Karpas-422 (cell line): Measurements from ENCODE around the gene FAM169A. TPM values are rescaled to one million over a fixed set of nuclear protein-coding genes. Genes with fewer than 3 reads are reported as not detected.
"Not testable (repeated sequence)": the region's sequence is repeated elsewhere in the genome, so short reads cannot be mapped to it uniquely, and the experiment has no call there.

Source experiments
- DNase-seq: peaks from one replicate; pipeline ENCODE4 v3.0.0-alpha.2; 2015
- H2AFZ ChIP-seq: fragments of 200-600 bp; sonication (generic); 2 replicates; pipeline ENCODE4 v1.6.1; 2014; ENCODE audit warnings: antibody characterized with exemption, low read length, mixed read lengths
- H3K27ac ChIP-seq: fragments of 200-600 bp; sonication (generic); 2 replicates; pipeline ENCODE4 v1.5.1; 2014; ENCODE audit warnings: mild to moderate bottlenecking, low read length, moderate library complexity
- H3K27me3 ChIP-seq: fragments of 200-600 bp; sonication (generic); 2 replicates; pipeline ENCODE4 v1.6.1; 2014; ENCODE audit warnings: low read length, mixed read lengths
- H3K36me3 ChIP-seq: fragments of 200-600 bp; sonication (generic); 2 replicates; pipeline ENCODE4 v1.6.1; 2014; ENCODE audit warnings: low read length, mixed read lengths; ENCODE audit not compliant: insufficient read depth
- H3K4me1 ChIP-seq: fragments of 200-600 bp; sonication (generic); 2 replicates; pipeline ENCODE4 v1.6.1; 2014; ENCODE audit warnings: mild to moderate bottlenecking, low read length, mixed read lengths
- H3K4me2 ChIP-seq: fragments of 200-600 bp; sonication (generic); 2 replicates; pipeline ENCODE4 v1.6.1; 2014; ENCODE audit warnings: low read length, low read depth, mild to moderate bottlenecking; ENCODE audit not compliant: poor library complexity, severe bottlenecking
- H3K4me3 ChIP-seq: fragments of 200-600 bp; sonication (generic); 2 replicates; pipeline ENCODE4 v1.5.1; 2014; ENCODE audit warnings: mild to moderate bottlenecking, antibody characterized with exemption, low read length, mixed read lengths
- H3K79me2 ChIP-seq: fragments of 200-600 bp; sonication (generic); 2 replicates; pipeline ENCODE4 v1.6.1; 2014; ENCODE audit warnings: mild to moderate bottlenecking, low read length, mixed read lengths
- H3K9ac ChIP-seq: fragments of 200-600 bp; sonication (generic); 2 replicates; pipeline ENCODE4 v1.6.0; 2014; ENCODE audit warnings: low read length
- H3K9me2 ChIP-seq: fragments of 200-600 bp; sonication (generic), shearing (Covaris generic); replicated peaks from 2 replicates; pipeline ENCODE4 v1.6.0; 2014; ENCODE audit warnings: mild to moderate bottlenecking, low read length, moderate library complexity; ENCODE audit not compliant: insufficient read depth
- H3K9me3 ChIP-seq: fragments of 300-700, 200-600 bp; sonication (generic); 2 replicates; pipeline ENCODE4 v1.6.1; 2014; ENCODE audit warnings: low read length, mixed read lengths
- H4K20me1 ChIP-seq: fragments of 200-600 bp; sonication (generic); 2 replicates; pipeline ENCODE4 v1.6.1; 2014; ENCODE audit warnings: mild to moderate bottlenecking, antibody characterized with exemption, low read length, low read depth; ENCODE audit not compliant: insufficient read depth
- total RNA-seq: library from RNA; depleted of rRNA; stranded (reverse); fragments of >200 nt; shearing (Covaris generic); gene quantifications from 2 replicates; pipeline ENCODE4 v1.2.3, GENCODE V29; 2014; ENCODE audit warnings: low replicate concordance

The FAM169A gene
- total RNA-seq, 1 experiment from 2014 or later = not detected

GRCh38 chr5:74895906-74896305, 29.7 kb upstream of the FAM169A start:
- H4K20me1 ChIP-seq = no peaks in the 10 kb centered on the region
- no peaks in the 10 kb centered on the region for H3K4me1 ChIP-seq
- no peak overlapping the region for H2AFZ ChIP-seq
- H3K9ac ChIP-seq = no peak overlapping the region
- H3K36me3 ChIP-seq = no peaks in the 10 kb centered on the region
- no peak overlapping the region for H3K27ac ChIP-seq
- no peak overlapping the region for H3K4me2 ChIP-seq
- no peak for DNase-seq
- H3K79me2 ChIP-seq = no peaks in the 10 kb centered on the region
- no peaks in the 10 kb centered on the region for H3K9me2 ChIP-seq
- no peaks in the 10 kb centered on the region for H3K9me3 ChIP-seq
- H3K4me3 ChIP-seq = no peak overlapping the region
- H3K27me3 ChIP-seq = no peaks in the 10 kb centered on the region

GRCh38 chr5:74894351-74894750, 28.2 kb upstream of the FAM169A start:
- H3K27me3 ChIP-seq = no peaks in the 10 kb centered on the region
- H3K36me3 ChIP-seq = no peaks in the 10 kb centered on the region
- no peak overlapping the region for H3K27ac ChIP-seq
- H3K9ac ChIP-seq = no peak overlapping the region
- DNase-seq = no peak
- no peaks in the 10 kb centered on the region for H3K4me1 ChIP-seq
- no peaks in the 10 kb centered on the region for H3K9me2 ChIP-seq
- H2AFZ ChIP-seq = no peak overlapping the region
- H4K20me1 ChIP-seq = no peaks in the 10 kb centered on the region
- H3K9me3 ChIP-seq = no peaks in the 10 kb centered on the region
- H3K79me2 ChIP-seq = no peaks in the 10 kb centered on the region
- H3K4me2 ChIP-seq = no peak overlapping the region
- H3K4me3 ChIP-seq = no peak overlapping the region

GRCh38 chr5:74892921-74893320, 26.7 kb upstream of the FAM169A start:
- Histone ChIP-seq H3K36me3 (no peaks in the 10 kb centered on the region), H3K4me1 (no peaks in the 10 kb centered on the region)

GRCh38 chr5:74889523-74890105, 23.4 kb upstream of the FAM169A start:
- no peaks in the 10 kb centered on the region for H3K4me1 ChIP-seq
- no peak overlapping the region for H3K27ac ChIP-seq
- no peaks in the 10 kb centered on the region for H4K20me1 ChIP-seq
- no peaks in the 10 kb centered on the region for H3K9me2 ChIP-seq
- no peak overlapping the region for H3K4me2 ChIP-seq
- no peaks in the 10 kb centered on the region for H3K27me3 ChIP-seq
- no peaks in the 10 kb centered on the region for H3K79me2 ChIP-seq
- no peak overlapping the region for H3K4me3 ChIP-seq
- H3K36me3 ChIP-seq = no peaks in the 10 kb centered on the region
- DNase-seq = no peak
- no peak overlapping the region for H3K9ac ChIP-seq
- H3K9me3 ChIP-seq = no peaks in the 10 kb centered on the region
- no peak overlapping the region for H2AFZ ChIP-seq

More at GRCh38 chr5:74892921-74893320, 26.7 kb upstream of the FAM169A start:
- no peaks in the 10 kb centered on the region for H4K20me1 ChIP-seq
- H3K27ac ChIP-seq = no peak overlapping the region
- H3K9ac ChIP-seq = no peak overlapping the region
- H3K79me2 ChIP-seq = no peaks in the 10 kb centered on the region
- no peaks in the 10 kb centered on the region for H3K27me3 ChIP-seq
- no peak for DNase-seq
- no peak overlapping the region for H3K4me3 ChIP-seq
- H2AFZ ChIP-seq = no peak overlapping the region
- no peaks in the 10 kb centered on the region for H3K9me3 ChIP-seq
- no peak overlapping the region for H3K4me2 ChIP-seq
- H3K9me2 ChIP-seq = no peaks in the 10 kb centered on the region

GRCh38 chr5:74888117-74888516, 21.9 kb upstream of the FAM169A start:
- Histone ChIP-seq H3K9ac (no peak overlapping the region), H2AFZ (no peak overlapping the region), H3K4me2 (no peak overlapping the region), H3K4me3 (no peak overlapping the region), H3K36me3 (no peaks in the 10 kb centered on the region), H3K79me2 (no peaks in the 10 kb centered on the region), H3K27ac (no peak overlapping the region), H4K20me1 (no peaks in the 10 kb centered on the region), H3K9me3 (no peaks in the 10 kb centered on the region), H3K4me1 (no peaks in the 10 kb centered on the region), H3K9me2 (no peaks in the 10 kb centered on the region), H3K27me3 (no peaks in the 10 kb centered on the region)
- DNase-seq = no peak

- DNase-seq = no peak
- no peak overlapping the region for H3K4me2 ChIP-seq
- no peaks in the 10 kb centered on the region for H3K9me3 ChIP-seq
- H3K9me2 ChIP-seq = no peaks in the 10 kb centered on the region
- no peaks in the 10 kb centered on the region for H4K20me1 ChIP-seq
- no peaks in the 10 kb centered on the region for H3K4me1 ChIP-seq
- H3K4me3 ChIP-seq = no peak overlapping the region
- H2AFZ ChIP-seq = no peak overlapping the region
- H3K36me3 ChIP-seq = no peaks in the 10 kb centered on the region
- no peaks in the 10 kb centered on the region for H3K79me2 ChIP-seq
- no peaks in the 10 kb centered on the region for H3K27me3 ChIP-seq
- H3K27ac ChIP-seq = no peak overlapping the region
- no peak overlapping the region for H3K9ac ChIP-seq
Measured at GRCh38 chr5:74885170-74885569, 19.0 kb upstream of the FAM169A start.

- not testable (repeated sequence) for H3K36me3 ChIP-seq, H3K4me1 ChIP-seq, H3K79me2 ChIP-seq, H3K27ac ChIP-seq, H3K4me3 ChIP-seq, H4K20me1 ChIP-seq, DNase-seq, H3K9me3 ChIP-seq, H3K9ac ChIP-seq, H3K4me2 ChIP-seq, H3K9me2 ChIP-seq, H2AFZ ChIP-seq, H3K27me3 ChIP-seq
Measured at GRCh38 chr5:74882379-74883134, 16.4 kb upstream of the FAM169A start.

- no peaks in the 10 kb centered on the region for H3K9me3 ChIP-seq
- H3K4me3 ChIP-seq = no peak overlapping the region
- H2AFZ ChIP-seq = no peak overlapping the region
- no peaks in the 10 kb centered on the region for H3K36me3 ChIP-seq
- no peak overlapping the region for H3K27ac ChIP-seq
- H3K9ac ChIP-seq = no peak overlapping the region
- DNase-seq = no peak
- no peaks in the 10 kb centered on the region for H3K9me2 ChIP-seq
- H3K4me1 ChIP-seq = no peaks in the 10 kb centered on the region
- H4K20me1 ChIP-seq = no peaks in the 10 kb centered on the region
- H3K79me2 ChIP-seq = no peaks in the 10 kb centered on the region
- H3K27me3 ChIP-seq = no peaks in the 10 kb centered on the region; the same call in 1 of the 2 replicates
- no peak overlapping the region for H3K4me2 ChIP-seq
Measured at GRCh38 chr5:74877624-74878304, 11.6 kb upstream of the FAM169A start.
